HCT116 (cell line): ENCODE measurements around the gene PITPNM1.

Source experiments
- CBX3 ChIP-seq: IDR thresholded peaks from 2 replicates; pipeline ENCODE4 v1.6.1; 2012; ENCODE audit warnings: low read depth
- EGR1 ChIP-seq: IDR thresholded peaks from 2 replicates; pipeline ENCODE4 v1.6.1; 2012; ENCODE audit warnings: low read depth
- EZH2 ChIP-seq: fragments of 200-600 bp; sonication (generic); IDR thresholded peaks from 2 replicates; pipeline ENCODE4 v1.6.1; 2017; ENCODE audit warnings: antibody characterized with exemption, mixed run types
- JUND ChIP-seq: IDR thresholded peaks from 2 replicates; pipeline ENCODE4 v1.6.1; 2012
- POLR2A ChIP-seq: IDR thresholded peaks from 2 replicates; pipeline ENCODE4 v1.7.0; 2011; ENCODE audit warnings: borderline replicate concordance; ENCODE audit not compliant: insufficient read depth, insufficient read length; ENCODE audit errors: extremely low read depth
- POLR2AphosphoS5 ChIP-seq: IDR thresholded peaks from 2 replicates; pipeline ENCODE4 v1.6.1; 2011; ENCODE audit warnings: mild to moderate bottlenecking, low read depth, low read length, moderate library complexity
- YY1 ChIP-seq: IDR thresholded peaks from 2 replicates; pipeline ENCODE4 v1.6.1; 2011; ENCODE audit warnings: low read length, low read depth, moderate library complexity, mild to moderate bottlenecking; ENCODE audit not compliant: insufficient replicate concordance; ENCODE audit errors: extremely low read depth
- ZNF274 ChIP-seq: fragments of 200-500 bp; sonication (Bioruptor generic); IDR thresholded peaks from 2 replicates; pipeline ENCODE4 v1.6.1; 2014; ENCODE audit warnings: mild to moderate bottlenecking, low read depth, low read length, inconsistent platforms
- TF ChIP-seq, protein P1 (sequence below): IDR thresholded peaks from 2 replicates; pipeline ENCODE4 v1.6.1; 2012
- TF ChIP-seq, protein P2 (sequence below): IDR thresholded peaks from 2 replicates; pipeline ENCODE4 v1.6.1; 2011; ENCODE audit warnings: mild to moderate bottlenecking, low read length, moderate library complexity; ENCODE audit not compliant: insufficient replicate concordance; ENCODE audit errors: extremely low read depth
- TF ChIP-seq, protein P3 (sequence below), 3 experiments: fragments of 200-600 bp in 1 of 3; sonication (generic) in 1 of 3; IDR thresholded peaks in 2 of 3; conservative IDR thresholded peaks in 1 of 3; 2 replicates each; pipeline ENCODE4 v1.5.1; 2012 to 2017; ENCODE audit warnings: low read depth in 2 of 3, low read length in 2 of 3, antibody characterized with exemption in 1 of 3, borderline replicate concordance in 1 of 3, control low read depth in 1 of 3, mild to moderate bottlenecking in 1 of 3, mixed read lengths in 1 of 3, mixed run types in 1 of 3, moderate library complexity in 1 of 3; ENCODE audit not compliant: insufficient read depth in 1 of 3
- TF ChIP-seq, protein P4 (sequence below): IDR thresholded peaks from 2 replicates; pipeline ENCODE4 v1.6.1; 2012; ENCODE audit warnings: low read depth

DNA sequence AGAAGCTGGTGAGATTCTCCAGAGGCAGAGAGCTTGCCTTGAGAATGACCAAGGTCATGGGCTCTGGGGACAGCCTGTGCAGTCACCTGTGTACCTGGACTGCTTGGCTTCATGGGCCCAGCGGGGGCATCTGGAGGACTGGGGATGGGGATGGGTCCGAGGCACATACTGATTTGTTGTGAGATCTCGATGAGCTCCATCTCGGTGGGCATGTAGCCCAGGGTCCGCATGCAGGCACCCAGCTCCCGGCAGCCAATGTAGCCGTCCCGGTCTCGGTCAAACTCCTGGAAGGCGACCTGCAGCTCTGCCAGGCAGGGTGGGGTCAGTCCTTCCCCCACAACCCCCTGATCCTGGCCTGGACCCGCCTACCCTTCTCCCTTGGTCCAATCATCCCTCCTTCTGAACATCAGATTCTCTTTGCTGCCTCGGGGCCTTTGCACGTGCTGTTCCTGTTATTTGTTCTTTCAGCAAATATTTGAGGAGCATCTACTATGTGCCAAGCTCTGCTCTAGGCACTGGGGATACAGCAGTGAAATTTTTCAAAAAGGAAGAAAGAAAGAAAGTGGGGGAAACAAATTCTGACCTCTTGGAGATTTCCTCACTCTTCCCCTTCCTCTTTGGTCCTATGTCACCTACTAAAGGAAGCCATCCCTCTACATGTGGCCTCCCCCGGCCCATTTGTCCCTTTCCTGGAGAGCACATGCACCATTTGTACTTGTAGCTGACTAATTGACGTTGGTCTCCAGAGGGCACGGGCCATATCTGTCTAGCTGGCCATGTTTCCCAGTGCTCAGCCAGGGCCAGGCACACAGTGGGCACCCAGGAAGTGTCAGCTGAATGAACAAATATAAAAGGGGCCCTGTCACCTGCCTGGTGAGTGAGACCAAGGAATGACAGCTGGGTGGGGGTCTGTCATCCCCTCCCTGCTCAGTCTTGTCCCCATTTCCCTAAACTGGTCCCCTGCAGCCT lies 16.0 kb upstream of the PITPNM1 start:
- TF ChIP-seq, protein P1, sequence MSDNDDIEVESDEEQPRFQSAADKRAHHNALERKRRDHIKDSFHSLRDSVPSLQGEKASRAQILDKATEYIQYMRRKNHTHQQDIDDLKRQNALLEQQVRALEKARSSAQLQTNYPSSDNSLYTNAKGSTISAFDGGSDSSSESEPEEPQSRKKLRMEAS, result no peak
- TF ChIP-seq, protein P2, sequence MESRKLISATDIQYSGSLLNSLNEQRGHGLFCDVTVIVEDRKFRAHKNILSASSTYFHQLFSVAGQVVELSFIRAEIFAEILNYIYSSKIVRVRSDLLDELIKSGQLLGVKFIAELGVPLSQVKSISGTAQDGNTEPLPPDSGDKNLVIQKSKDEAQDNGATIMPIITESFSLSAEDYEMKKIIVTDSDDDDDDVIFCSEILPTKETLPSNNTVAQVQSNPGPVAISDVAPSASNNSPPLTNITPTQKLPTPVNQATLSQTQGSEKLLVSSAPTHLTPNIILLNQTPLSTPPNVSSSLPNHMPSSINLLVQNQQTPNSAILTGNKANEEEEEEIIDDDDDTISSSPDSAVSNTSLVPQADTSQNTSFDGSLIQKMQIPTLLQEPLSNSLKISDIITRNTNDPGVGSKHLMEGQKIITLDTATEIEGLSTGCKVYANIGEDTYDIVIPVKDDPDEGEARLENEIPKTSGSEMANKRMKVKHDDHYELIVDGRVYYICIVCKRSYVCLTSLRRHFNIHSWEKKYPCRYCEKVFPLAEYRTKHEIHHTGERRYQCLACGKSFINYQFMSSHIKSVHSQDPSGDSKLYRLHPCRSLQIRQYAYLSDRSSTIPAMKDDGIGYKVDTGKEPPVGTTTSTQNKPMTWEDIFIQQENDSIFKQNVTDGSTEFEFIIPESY, result no peak
- TF ChIP-seq JUND (no peak), EGR1 (no peak), ZNF274 (no peak), YY1 (no peak), CBX3 (no peak), EZH2 (no peak), POLR2A (no peak), POLR2AphosphoS5 (no peak)
- TF ChIP-seq, protein P3, sequence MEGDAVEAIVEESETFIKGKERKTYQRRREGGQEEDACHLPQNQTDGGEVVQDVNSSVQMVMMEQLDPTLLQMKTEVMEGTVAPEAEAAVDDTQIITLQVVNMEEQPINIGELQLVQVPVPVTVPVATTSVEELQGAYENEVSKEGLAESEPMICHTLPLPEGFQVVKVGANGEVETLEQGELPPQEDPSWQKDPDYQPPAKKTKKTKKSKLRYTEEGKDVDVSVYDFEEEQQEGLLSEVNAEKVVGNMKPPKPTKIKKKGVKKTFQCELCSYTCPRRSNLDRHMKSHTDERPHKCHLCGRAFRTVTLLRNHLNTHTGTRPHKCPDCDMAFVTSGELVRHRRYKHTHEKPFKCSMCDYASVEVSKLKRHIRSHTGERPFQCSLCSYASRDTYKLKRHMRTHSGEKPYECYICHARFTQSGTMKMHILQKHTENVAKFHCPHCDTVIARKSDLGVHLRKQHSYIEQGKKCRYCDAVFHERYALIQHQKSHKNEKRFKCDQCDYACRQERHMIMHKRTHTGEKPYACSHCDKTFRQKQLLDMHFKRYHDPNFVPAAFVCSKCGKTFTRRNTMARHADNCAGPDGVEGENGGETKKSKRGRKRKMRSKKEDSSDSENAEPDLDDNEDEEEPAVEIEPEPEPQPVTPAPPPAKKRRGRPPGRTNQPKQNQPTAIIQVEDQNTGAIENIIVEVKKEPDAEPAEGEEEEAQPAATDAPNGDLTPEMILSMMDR (IDR thresholded peaks at IDR 0.05 in 2 of 3, conservative IDR thresholded peaks at IDR 0.05 in 1 of 3; ENCODE audit: borderline replicate concordance in 1 of 3, insufficient read depth in 1 of 3, low read depth in 2 of 3, low read length in 2 of 3), result no peak
- TF ChIP-seq, protein P4, sequence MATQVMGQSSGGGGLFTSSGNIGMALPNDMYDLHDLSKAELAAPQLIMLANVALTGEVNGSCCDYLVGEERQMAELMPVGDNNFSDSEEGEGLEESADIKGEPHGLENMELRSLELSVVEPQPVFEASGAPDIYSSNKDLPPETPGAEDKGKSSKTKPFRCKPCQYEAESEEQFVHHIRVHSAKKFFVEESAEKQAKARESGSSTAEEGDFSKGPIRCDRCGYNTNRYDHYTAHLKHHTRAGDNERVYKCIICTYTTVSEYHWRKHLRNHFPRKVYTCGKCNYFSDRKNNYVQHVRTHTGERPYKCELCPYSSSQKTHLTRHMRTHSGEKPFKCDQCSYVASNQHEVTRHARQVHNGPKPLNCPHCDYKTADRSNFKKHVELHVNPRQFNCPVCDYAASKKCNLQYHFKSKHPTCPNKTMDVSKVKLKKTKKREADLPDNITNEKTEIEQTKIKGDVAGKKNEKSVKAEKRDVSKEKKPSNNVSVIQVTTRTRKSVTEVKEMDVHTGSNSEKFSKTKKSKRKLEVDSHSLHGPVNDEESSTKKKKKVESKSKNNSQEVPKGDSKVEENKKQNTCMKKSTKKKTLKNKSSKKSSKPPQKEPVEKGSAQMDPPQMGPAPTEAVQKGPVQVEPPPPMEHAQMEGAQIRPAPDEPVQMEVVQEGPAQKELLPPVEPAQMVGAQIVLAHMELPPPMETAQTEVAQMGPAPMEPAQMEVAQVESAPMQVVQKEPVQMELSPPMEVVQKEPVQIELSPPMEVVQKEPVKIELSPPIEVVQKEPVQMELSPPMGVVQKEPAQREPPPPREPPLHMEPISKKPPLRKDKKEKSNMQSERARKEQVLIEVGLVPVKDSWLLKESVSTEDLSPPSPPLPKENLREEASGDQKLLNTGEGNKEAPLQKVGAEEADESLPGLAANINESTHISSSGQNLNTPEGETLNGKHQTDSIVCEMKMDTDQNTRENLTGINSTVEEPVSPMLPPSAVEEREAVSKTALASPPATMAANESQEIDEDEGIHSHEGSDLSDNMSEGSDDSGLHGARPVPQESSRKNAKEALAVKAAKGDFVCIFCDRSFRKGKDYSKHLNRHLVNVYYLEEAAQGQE, result no peak
